Measurements from ENCODE around the gene PHACTR3. TPM values are rescaled to one million over a fixed set of nuclear protein-coding genes. Genes with fewer than 3 reads are reported as not detected.

The PHACTR3 gene
- total RNA-seq, 1 donor from 2014 or later: 1.4 TPM

GRCh38 chr20:59588236-59588855, 16.0 kb upstream of the PHACTR3 start:
- H3K9ac ChIP-seq: no peak overlapping the region
- TF ChIP-seq EZH2phosphoT487 (IDR thresholded peaks at IDR 0.05): no peak
- TF ChIP-seq, protein P1, sequence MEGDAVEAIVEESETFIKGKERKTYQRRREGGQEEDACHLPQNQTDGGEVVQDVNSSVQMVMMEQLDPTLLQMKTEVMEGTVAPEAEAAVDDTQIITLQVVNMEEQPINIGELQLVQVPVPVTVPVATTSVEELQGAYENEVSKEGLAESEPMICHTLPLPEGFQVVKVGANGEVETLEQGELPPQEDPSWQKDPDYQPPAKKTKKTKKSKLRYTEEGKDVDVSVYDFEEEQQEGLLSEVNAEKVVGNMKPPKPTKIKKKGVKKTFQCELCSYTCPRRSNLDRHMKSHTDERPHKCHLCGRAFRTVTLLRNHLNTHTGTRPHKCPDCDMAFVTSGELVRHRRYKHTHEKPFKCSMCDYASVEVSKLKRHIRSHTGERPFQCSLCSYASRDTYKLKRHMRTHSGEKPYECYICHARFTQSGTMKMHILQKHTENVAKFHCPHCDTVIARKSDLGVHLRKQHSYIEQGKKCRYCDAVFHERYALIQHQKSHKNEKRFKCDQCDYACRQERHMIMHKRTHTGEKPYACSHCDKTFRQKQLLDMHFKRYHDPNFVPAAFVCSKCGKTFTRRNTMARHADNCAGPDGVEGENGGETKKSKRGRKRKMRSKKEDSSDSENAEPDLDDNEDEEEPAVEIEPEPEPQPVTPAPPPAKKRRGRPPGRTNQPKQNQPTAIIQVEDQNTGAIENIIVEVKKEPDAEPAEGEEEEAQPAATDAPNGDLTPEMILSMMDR (IDR thresholded peaks at IDR 0.05): no peak
- no peak for TF ChIP-seq EZH2 (IDR thresholded peaks at IDR 0.05)
- DNase-seq (ENCODE audit: low spot score): no peak
- peaks cover 84% of the 10 kb centered on the region for H3K27me3 ChIP-seq
- Mint-ChIP-seq H3K27me3 (ENCODE audit: insufficient read depth, low read depth) (peaks cover 8% of the 10 kb centered on the region), H3K36me3 (no peaks in the 10 kb centered on the region), H3K27ac (no peak overlapping the region), H3K4me3 (no peak overlapping the region), H3K9me3 (peaks cover 3% of the 10 kb centered on the region), H3K4me1 (no peaks in the 10 kb centered on the region)
- no peaks in the 10 kb centered on the region for H3K4me1 ChIP-seq
- H3K4me2 ChIP-seq: no peak overlapping the region
- no peak overlapping the region for H2AFZ ChIP-seq (replicated peaks)
- no peaks in the 10 kb centered on the region for H3K9me3 ChIP-seq (ENCODE audit: low read depth)
- H3F3A ChIP-seq (ENCODE audit: low read depth): no peaks in the 10 kb centered on the region
- H3K27ac ChIP-seq: no peak overlapping the region
- no peaks in the 10 kb centered on the region for H4K20me1 ChIP-seq (ENCODE audit: low read depth)
- no peaks in the 10 kb centered on the region for H3K79me2 ChIP-seq (ENCODE audit: low read depth)
- H3K36me3 ChIP-seq: no peaks in the 10 kb centered on the region
- no peak overlapping the region for H3K4me3 ChIP-seq

- H4K20me1 ChIP-seq (ENCODE audit: low read depth): no peaks in the 10 kb centered on the region
- H3K36me3 ChIP-seq: no peaks in the 10 kb centered on the region
- TF ChIP-seq EZH2 (IDR thresholded peaks at IDR 0.05): no peak
- H3K4me1 ChIP-seq: no peaks in the 10 kb centered on the region
- no peaks in the 10 kb centered on the region for H3K9me3 ChIP-seq (ENCODE audit: low read depth)
- no peak overlapping the region for H3K4me3 Mint-ChIP-seq
- no peak overlapping the region for H3K27ac ChIP-seq
- H3K27me3 ChIP-seq: peaks cover 90% of the 10 kb centered on the region
- H3F3A ChIP-seq (ENCODE audit: low read depth): no peaks in the 10 kb centered on the region
- DNase-seq (ENCODE audit: low spot score): no peak
- H3K9me3 Mint-ChIP-seq: peaks cover 3% of the 10 kb centered on the region
- H3K9ac ChIP-seq: no peak overlapping the region
- no peak overlapping the region for H3K4me3 ChIP-seq
- no peak overlapping the region for H3K4me2 ChIP-seq
- H2AFZ ChIP-seq (replicated peaks): no peak overlapping the region
- H3K4me1 Mint-ChIP-seq: no peaks in the 10 kb centered on the region
- no peaks in the 10 kb centered on the region for H3K36me3 Mint-ChIP-seq
- H3K27ac Mint-ChIP-seq: no peak overlapping the region
- H3K27me3 Mint-ChIP-seq (ENCODE audit: insufficient read depth, low read depth): peaks cover 10% of the 10 kb centered on the region
- no peaks in the 10 kb centered on the region for H3K79me2 ChIP-seq (ENCODE audit: low read depth)
Measured at GRCh38 chr20:59589086-59589684, 15.2 kb upstream of the PHACTR3 start.

GRCh38 chr20:59591061-59591460, 13.3 kb upstream of the PHACTR3 start:
- H3K79me2 ChIP-seq (ENCODE audit: low read depth): no peaks in the 10 kb centered on the region
- H3K9me3 ChIP-seq (ENCODE audit: low read depth): no peaks in the 10 kb centered on the region
- H3K36me3 Mint-ChIP-seq: no peaks in the 10 kb centered on the region
- no peak overlapping the region for H3K4me2 ChIP-seq
- H3K27me3 ChIP-seq: peaks cover 97% of the 10 kb centered on the region
- no peak overlapping the region for H3K4me3 ChIP-seq
- no peaks in the 10 kb centered on the region for H3K4me1 ChIP-seq
- no peaks in the 10 kb centered on the region for H3K4me1 Mint-ChIP-seq
- H3K27ac ChIP-seq: no peak overlapping the region
- H2AFZ ChIP-seq (replicated peaks): no peak overlapping the region
- H4K20me1 ChIP-seq (ENCODE audit: low read depth): no peaks in the 10 kb centered on the region
- no peak overlapping the region for H3K4me3 Mint-ChIP-seq
- H3K36me3 ChIP-seq: no peaks in the 10 kb centered on the region
- H3K9ac ChIP-seq: no peak overlapping the region
- no peaks in the 10 kb centered on the region for H3F3A ChIP-seq (ENCODE audit: low read depth)
- peaks cover 7% of the 10 kb centered on the region for H3K27me3 Mint-ChIP-seq (ENCODE audit: insufficient read depth, low read depth)
- TF ChIP-seq EZH2 (IDR thresholded peaks at IDR 0.05) (no peak), EZH2phosphoT487 (IDR thresholded peaks at IDR 0.05) (no peak)
- TF ChIP-seq, protein P1 (IDR thresholded peaks at IDR 0.05): no peak
- no peak for DNase-seq (ENCODE audit: low spot score)
- H3K27ac Mint-ChIP-seq: no peak overlapping the region
- H3K9me3 Mint-ChIP-seq: peaks cover 3% of the 10 kb centered on the region

- H3K79me2 ChIP-seq (ENCODE audit: low read depth): no peaks in the 10 kb centered on the region
- no peaks in the 10 kb centered on the region for H3K9me3 ChIP-seq (ENCODE audit: low read depth)
- Mint-ChIP-seq H3K27ac (no peak overlapping the region), H3K4me1 (peaks cover 3% of the 10 kb centered on the region), H3K9me3 (no peaks in the 10 kb centered on the region), H3K4me3 (no peak overlapping the region), H3K36me3 (no peaks in the 10 kb centered on the region), H3K27me3 (ENCODE audit: insufficient read depth, low read depth) (peaks cover 22% of the 10 kb centered on the region)
- TF ChIP-seq EZH2 (IDR thresholded peaks at IDR 0.05) (no peak), EZH2phosphoT487 (IDR thresholded peaks at IDR 0.05) (no peak)
- TF ChIP-seq, protein P1 (IDR thresholded peaks at IDR 0.05): no peak
- no peaks in the 10 kb centered on the region for H3F3A ChIP-seq (ENCODE audit: low read depth)
- no peak overlapping the region for H3K9ac ChIP-seq
- no peak overlapping the region for H3K4me2 ChIP-seq
- H4K20me1 ChIP-seq (ENCODE audit: low read depth): peaks cover 3% of the 10 kb centered on the region
- no peak overlapping the region for H3K4me3 ChIP-seq
- no peak for DNase-seq (ENCODE audit: low spot score)
- H2AFZ ChIP-seq (replicated peaks): no peak overlapping the region
- H3K27me3 ChIP-seq: peaks cover 100% of the 10 kb centered on the region
- no peak overlapping the region for H3K27ac ChIP-seq
- H3K4me1 ChIP-seq: no peaks in the 10 kb centered on the region
- H3K36me3 ChIP-seq: no peaks in the 10 kb centered on the region
Measured at GRCh38 chr20:59596690-59597089, 7.7 kb upstream of the PHACTR3 start.

Data from neural progenitor cell (in vitro differentiated cells).